Activated CD4-positive, alpha-beta memory T cell treated with anti-CD3 and anti-CD28 coated beads for 36 hours (primary cell): Measurements from ENCODE around the gene ABLIM2. TPM values are rescaled to one million over a fixed set of nuclear protein-coding genes. Genes with fewer than 3 reads are reported as not detected.

Experiments used
- CTCF ChIA-PET: fragments of 350-600 bp; sonication (Branson Sonifier 250); formaldehyde crosslinking; loops from one replicate; lab custom pipeline; 2021; ENCODE audit warnings: antibody characterized with exemption, inconsistent platforms; lab: Charles Lee
- POLR2A ChIA-PET: fragments of 350-600 bp; sonication (Branson Sonifier 250); formaldehyde crosslinking; loops from one replicate; lab custom pipeline; 2021; ENCODE audit warnings: antibody characterized with exemption; lab: Charles Lee
- DNase-seq: peaks from one replicate; pipeline ENCODE4 v3.0.0-alpha.2; 2020
- H3K27ac Mint-ChIP-seq: one replicate; pipeline ENCODE4 v1.8.0; 2021; ENCODE audit warnings: mixed read lengths
- H3K27me3 Mint-ChIP-seq: one replicate; pipeline ENCODE4 v1.8.0; 2021; ENCODE audit warnings: mixed read lengths
- H3K36me3 Mint-ChIP-seq: one replicate; pipeline ENCODE4 v1.8.0; 2021; ENCODE audit warnings: mixed read lengths
- H3K4me1 Mint-ChIP-seq: one replicate; pipeline ENCODE4 v1.8.0; 2021; ENCODE audit warnings: low read depth, mixed read lengths
- H3K4me3 Mint-ChIP-seq: one replicate; pipeline ENCODE4 v1.8.0; 2021; ENCODE audit warnings: mild to moderate bottlenecking, mixed read lengths
- H3K9me3 Mint-ChIP-seq: one replicate; pipeline ENCODE4 v1.8.0; 2021; ENCODE audit warnings: mixed read lengths
- intact Hi-C: fragments of 100-400 bp; cut with micrococcal nuclease; formaldehyde crosslinking; loops from one replicate; pipeline ENCODE4 v1.15.1; 2023
- total RNA-seq, 2 experiments: library from RNA; stranded (reverse); gene quantifications; one replicate each; pipeline ENCODE4 v1.2.3, GENCODE V29; 2021

The ABLIM2 gene
- total RNA-seq, 2 experiments from 2014 or later, result 0.55 to 0.63 TPM

GRCh38 chr4:7979652-7979968, 179.0 kb downstream of the ABLIM2 start:
- intact Hi-C loops, result loop anchor here (10.0 kb wide), 1 partner anchor 915 kb away; the partner anchor contains the start of gene GRPEL1
- CTCF ChIA-PET, result interaction anchor here (1.0 to 2.0 kb wide), 3 partner anchors 14 to 208 kb away, joined by 3 to 8 read pairs (median 4); no protein-coding TSS in a partner anchor
- Mint-ChIP-seq H3K4me3 (no peak overlapping the region), H3K27me3 (peaks cover under 1% of the 10 kb centered on the region), H3K4me1 (peaks cover 9% of the 10 kb centered on the region), H3K36me3 (peaks cover 4% of the 10 kb centered on the region), H3K27ac (no peak overlapping the region), H3K9me3 (no peaks in the 10 kb centered on the region)
- DNase-seq, result no peak
- POLR2A ChIA-PET, result no interaction called here

DNA sequence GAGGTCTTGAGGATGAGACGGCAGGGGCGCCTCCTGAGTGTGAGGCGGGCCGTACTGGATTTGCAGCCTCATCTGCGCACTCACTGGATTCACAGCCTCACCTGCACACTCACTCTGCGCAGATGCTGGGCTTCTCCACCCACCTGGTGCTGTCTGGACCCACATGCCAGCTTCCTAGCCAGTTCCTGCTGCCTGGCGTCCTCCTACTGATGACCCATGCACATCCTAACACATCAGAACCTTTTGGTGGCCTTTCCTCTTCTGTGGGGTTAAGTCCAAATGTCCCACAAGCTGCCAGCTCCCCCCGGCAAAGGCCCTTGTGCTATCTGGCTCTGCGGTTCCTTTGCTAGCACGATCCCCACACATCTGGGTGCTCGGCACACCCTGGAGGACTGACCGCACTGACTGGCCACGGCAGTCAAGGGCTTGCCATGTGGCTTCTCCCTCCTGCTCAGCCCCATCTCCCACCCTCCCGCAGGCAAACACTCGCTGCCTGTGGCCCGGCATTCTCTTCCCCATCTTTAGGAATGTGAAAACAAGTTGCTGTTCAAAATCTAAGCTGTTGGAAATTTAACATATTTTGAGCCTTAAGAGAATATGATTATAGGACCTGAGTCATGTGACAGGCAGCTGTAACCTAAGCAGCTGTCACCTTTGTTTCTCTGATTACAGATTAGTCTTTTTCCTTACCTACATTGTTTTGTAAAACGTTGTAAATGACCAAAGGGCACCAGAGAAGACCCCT, 179.5 kb downstream of the ABLIM2 start:
- peaks cover 9% of the 10 kb centered on the region for H3K4me1 Mint-ChIP-seq
- H3K27me3 Mint-ChIP-seq, result no peaks in the 10 kb centered on the region
- no peak overlapping the region for H3K27ac Mint-ChIP-seq
- POLR2A ChIA-PET, result no interaction called here
- peaks cover 4% of the 10 kb centered on the region for H3K36me3 Mint-ChIP-seq
- H3K4me3 Mint-ChIP-seq, result no peak overlapping the region
- no peak for DNase-seq
- intact Hi-C loops, result loop anchor here (10.0 kb wide), 1 partner anchor 914 kb away; the partner anchor contains the start of gene GRPEL1
- CTCF ChIA-PET, result interaction anchor here (1.0 to 2.3 kb wide), 6 partner anchors 9 to 208 kb away, joined by 3 to 12 read pairs (median 4); no protein-coding TSS in a partner anchor
- H3K9me3 Mint-ChIP-seq, result no peaks in the 10 kb centered on the region

DNA sequence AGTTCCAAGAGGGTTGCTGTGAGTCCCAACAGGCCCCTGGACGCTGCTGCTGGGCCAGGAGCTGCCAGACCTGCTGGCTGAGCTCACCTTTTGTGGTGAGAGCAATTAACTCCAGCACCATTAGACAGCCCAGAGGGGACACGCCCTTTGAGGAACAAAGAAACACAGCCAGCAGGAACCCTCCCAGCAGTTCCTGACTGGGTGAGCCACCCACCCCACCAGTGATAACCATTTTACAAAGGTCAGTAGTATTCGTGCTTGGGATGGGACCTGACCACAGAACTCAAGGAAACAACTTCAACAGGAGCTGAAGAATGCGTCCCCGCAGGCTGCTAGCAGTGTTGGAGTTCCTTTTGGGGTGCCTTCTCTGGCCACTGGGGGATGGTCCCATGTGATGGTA, 180.1 kb downstream of the ABLIM2 start:
- Mint-ChIP-seq H3K27ac (no peak overlapping the region), H3K27me3 (no peaks in the 10 kb centered on the region), H3K36me3 (peaks cover 7% of the 10 kb centered on the region), H3K9me3 (no peaks in the 10 kb centered on the region), H3K4me3 (no peak overlapping the region), H3K4me1 (peaks cover 15% of the 10 kb centered on the region)
- intact Hi-C loops, result loop anchor here (10.0 kb wide), 1 partner anchor 914 kb away; the partner anchor contains the start of gene GRPEL1
- POLR2A ChIA-PET, result no interaction called here
- no peak for DNase-seq
- CTCF ChIA-PET, result interaction anchor here (1.2 to 2.3 kb wide), 5 partner anchors 10 to 176 kb away, joined by 3 to 12 read pairs (median 4); no protein-coding TSS in a partner anchor

- Mint-ChIP-seq H3K4me3 (no peak overlapping the region), H3K27ac (peak overlapping the region; percentile 36), H3K36me3 (peaks cover 22% of the 10 kb centered on the region), H3K4me1 (peaks cover 32% of the 10 kb centered on the region), H3K9me3 (no peaks in the 10 kb centered on the region), H3K27me3 (no peaks in the 10 kb centered on the region)
- ChIA-PET POLR2A (no interaction called here), CTCF (no interaction called here)
- intact Hi-C loops, result loop anchor here (10.0 kb wide), 1 partner anchor 912 kb away; the partner anchor contains the start of gene GRPEL1
- DNase-seq, result no peak
Observed at GRCh38 chr4:7976634-7977033, 182.0 kb downstream of the ABLIM2 start.

- no peaks in the 10 kb centered on the region for H3K27me3 Mint-ChIP-seq
- peaks cover 28% of the 10 kb centered on the region for H3K36me3 Mint-ChIP-seq
- no peak for DNase-seq
- POLR2A ChIA-PET, result no interaction called here
- intact Hi-C loops, result loop anchor here (10.0 kb wide), 1 partner anchor 911 kb away; the partner anchor contains the start of gene GRPEL1
- no peak overlapping the region for H3K4me3 Mint-ChIP-seq
- H3K4me1 Mint-ChIP-seq, result peaks cover 32% of the 10 kb centered on the region
- no peak overlapping the region for H3K27ac Mint-ChIP-seq
- CTCF ChIA-PET, result interaction anchor here (1.2 to 1.5 kb wide), 2 partner anchors 132 to 174 kb away, joined by 4 read pairs; no protein-coding TSS in a partner anchor
- H3K9me3 Mint-ChIP-seq, result no peaks in the 10 kb centered on the region
Observed at GRCh38 chr4:7976025-7976424, 182.6 kb downstream of the ABLIM2 start.

- H3K9me3 Mint-ChIP-seq, result no peaks in the 10 kb centered on the region
Observed at GRCh38 chr4:7974425-7974824, 184.2 kb downstream of the ABLIM2 start.

GRCh38 chr4:7973545-7973981, 185.1 kb downstream of the ABLIM2 start:
- peaks cover 47% of the 10 kb centered on the region for H3K4me1 Mint-ChIP-seq
- H3K27me3 Mint-ChIP-seq, result no peaks in the 10 kb centered on the region
- ChIA-PET CTCF (interaction anchor here (0.6 to 1.2 kb wide), 3 partner anchors 13 to 636 kb away, joined by 3 to 4 read pairs (median 4); no protein-coding TSS in a partner anchor), POLR2A (interaction anchor here (1.1 to 1.4 kb wide), 3 partner anchors 9 to 171 kb away, joined by 3 to 4 read pairs (median 3); no protein-coding TSS in a partner anchor)
- peak overlapping the region; percentile 100 for H3K27ac Mint-ChIP-seq
- H3K9me3 Mint-ChIP-seq, result no peaks in the 10 kb centered on the region
- peak; percentile 65 for DNase-seq
- intact Hi-C loops, result loop anchor here (5.0 to 10.0 kb wide), 3 partner anchors 36 to 909 kb away; partner anchors contain the start of genes AFAP1 and GRPEL1
- peaks cover 39% of the 10 kb centered on the region for H3K36me3 Mint-ChIP-seq
- peak overlapping the region; percentile 98 for H3K4me3 Mint-ChIP-seq

More at GRCh38 chr4:7974425-7974824, 184.2 kb downstream of the ABLIM2 start:
- no peak for DNase-seq
- intact Hi-C loops, result loop anchor here (5.0 to 10.0 kb wide), 3 partner anchors 37 to 910 kb away; partner anchors contain the start of genes AFAP1 and GRPEL1
- ChIA-PET POLR2A (interaction anchor here (1.1 kb wide), 2 partner anchors 36 to 172 kb away, joined by 3 to 4 read pairs; no protein-coding TSS in a partner anchor), CTCF (interaction anchor here (0.7 to 1.5 kb wide), 4 partner anchors 12 to 171 kb away, joined by 3 to 4 read pairs (median 3); no protein-coding TSS in a partner anchor)
- H3K4me1 Mint-ChIP-seq, result peaks cover 41% of the 10 kb centered on the region
- no peak overlapping the region for H3K4me3 Mint-ChIP-seq
- no peaks in the 10 kb centered on the region for H3K27me3 Mint-ChIP-seq
- H3K36me3 Mint-ChIP-seq, result peaks cover 39% of the 10 kb centered on the region
- H3K27ac Mint-ChIP-seq, result peak overlapping the region; percentile 2

GRCh38 chr4:7971881-7972500, 186.6 kb downstream of the ABLIM2 start:
- CTCF ChIA-PET, result interaction anchor here (1.4 kb wide), 1 partner anchor 34 kb away, joined by 4 read pairs; no protein-coding TSS in a partner anchor
- Mint-ChIP-seq H3K27me3 (no peaks in the 10 kb centered on the region), H3K4me3 (peak overlapping the region; percentile 98), H3K9me3 (no peaks in the 10 kb centered on the region), H3K4me1 (peaks cover 60% of the 10 kb centered on the region), H3K27ac (peak overlapping the region; percentile 100), H3K36me3 (peaks cover 39% of the 10 kb centered on the region)
- DNase-seq, result peak; percentile 71
- POLR2A ChIA-PET, result interaction anchor here (1.0 to 1.8 kb wide), 3 partner anchors 33 to 189 kb away, joined by 3 to 5 read pairs (median 3); no protein-coding TSS in a partner anchor
- intact Hi-C loops, result loop anchor here (5.0 to 10.0 kb wide), 3 partner anchors 35 to 907 kb away; partner anchors contain the start of genes AFAP1 and GRPEL1

DNA sequence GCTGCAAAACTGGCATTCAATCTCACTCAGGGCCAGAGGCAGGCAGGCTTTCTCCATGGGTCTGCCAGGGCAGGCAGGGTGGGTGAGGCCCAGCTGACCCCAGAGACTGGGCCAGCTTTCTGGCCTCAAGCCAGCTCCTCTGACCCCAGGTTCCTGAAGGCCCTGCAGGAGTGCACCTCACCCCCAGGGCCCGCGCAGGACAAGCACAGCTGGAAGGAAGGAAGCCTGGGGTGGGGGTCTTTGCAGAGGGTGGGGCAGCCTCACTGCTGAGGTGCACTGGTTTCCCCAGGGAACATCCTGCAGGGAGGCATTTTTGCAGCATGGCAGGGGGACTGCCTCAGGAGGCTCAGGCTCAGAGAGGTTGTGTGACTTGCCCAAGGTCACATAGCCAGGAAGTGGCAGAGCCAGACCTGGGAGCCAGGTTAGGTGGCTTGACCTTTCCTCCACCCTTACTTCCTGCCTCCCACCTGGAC, 187.4 kb downstream of the ABLIM2 start:
- Mint-ChIP-seq H3K9me3 (no peaks in the 10 kb centered on the region), H3K27ac (peak overlapping the region; percentile 100), H3K4me3 (peak overlapping the region; percentile 98), H3K4me1 (peaks cover 60% of the 10 kb centered on the region), H3K27me3 (no peaks in the 10 kb centered on the region), H3K36me3 (peaks cover 37% of the 10 kb centered on the region)
- CTCF ChIA-PET, result interaction anchor here (1.2 to 2.9 kb wide), 5 partner anchors 10 to 168 kb away, joined by 3 to 9 read pairs (median 4); no protein-coding TSS in a partner anchor
- peak; percentile 45 for DNase-seq
- POLR2A ChIA-PET, result interaction anchor here (0.5 to 1.8 kb wide), 4 partner anchors 10 to 188 kb away, joined by 3 to 15 read pairs (median 4); no protein-coding TSS in a partner anchor
- intact Hi-C loops, result loop anchor here (5.0 to 10.0 kb wide), 3 partner anchors 34 to 906 kb away; partner anchors contain the start of genes AFAP1 and GRPEL1

DNA sequence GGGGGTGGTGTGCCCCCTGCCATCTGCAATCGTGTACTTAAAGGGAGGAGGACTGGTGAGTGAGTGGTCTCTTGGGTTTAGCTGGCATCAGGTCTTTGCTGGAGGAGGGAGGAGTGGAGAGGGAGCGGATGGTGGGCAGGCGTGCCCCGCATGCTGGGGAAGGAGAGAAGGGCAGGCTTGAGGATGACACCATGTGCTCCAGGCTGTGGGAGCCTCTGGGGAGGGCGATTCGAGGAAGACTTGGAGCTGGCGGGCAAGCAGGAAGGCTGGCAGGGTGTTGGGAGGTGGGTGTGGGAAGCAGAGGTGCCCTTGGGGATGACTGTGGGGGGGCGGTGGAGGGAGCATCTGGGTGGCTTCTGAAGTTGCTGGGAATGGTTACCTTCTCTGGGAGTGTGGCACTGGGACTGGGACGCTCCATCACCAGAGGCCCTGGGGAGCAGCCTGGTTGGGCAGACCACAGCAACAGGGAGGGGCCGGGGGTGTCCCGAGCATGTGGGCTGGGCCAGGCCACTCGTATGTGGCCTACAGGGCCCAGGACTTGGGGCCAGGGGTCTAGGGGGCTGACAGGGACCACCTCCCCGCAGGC, 188.2 kb downstream of the ABLIM2 start:
- H3K4me3 Mint-ChIP-seq, result peak overlapping the region; percentile 98
- peak overlapping the region; percentile 100 for H3K27ac Mint-ChIP-seq
- no peaks in the 10 kb centered on the region for H3K27me3 Mint-ChIP-seq
- CTCF ChIA-PET, result interaction anchor here (1.1 to 2.9 kb wide), 7 partner anchors 9 to 168 kb away, joined by 3 to 9 read pairs (median 4); no protein-coding TSS in a partner anchor
- no peaks in the 10 kb centered on the region for H3K9me3 Mint-ChIP-seq
- peak; percentile 37 for DNase-seq
- POLR2A ChIA-PET, result interaction anchor here (0.7 to 1.8 kb wide), 5 partner anchors 10 to 168 kb away, joined by 3 to 15 read pairs (median 4); partner anchors contain the start of gene AFAP1
- H3K36me3 Mint-ChIP-seq, result peaks cover 37% of the 10 kb centered on the region
- peaks cover 63% of the 10 kb centered on the region for H3K4me1 Mint-ChIP-seq
- intact Hi-C loops, result loop anchor here (5.0 to 10.0 kb wide), 3 partner anchors 33 to 906 kb away; partner anchors contain the start of genes AFAP1 and GRPEL1
